ENCODE measurements around the gene KRT13.

DNA sequence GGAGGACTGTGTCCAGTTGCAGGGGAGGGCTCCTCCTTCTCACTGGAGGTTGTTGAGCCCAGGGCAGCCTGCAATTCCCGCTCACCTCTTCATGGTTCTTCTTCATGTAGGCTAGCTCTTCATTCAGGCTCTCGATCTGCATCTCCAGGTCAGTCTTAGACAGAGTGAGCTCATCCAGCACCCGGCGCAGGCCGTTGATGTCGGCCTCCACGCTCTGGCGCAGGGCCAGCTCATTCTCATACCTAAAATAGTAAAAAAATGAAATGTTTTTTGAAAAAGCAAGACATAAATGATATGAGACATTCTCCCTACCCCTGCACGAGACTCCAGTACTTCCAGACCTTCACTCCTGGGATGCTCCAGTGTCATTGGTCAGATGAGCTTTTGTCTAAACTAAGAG, 2.2 kb downstream of the KRT13 start:
- TF ChIP-seq EZH2 (IDR thresholded peaks at IDR 0.05; ENCODE audit: low read length, unreplicated experiment) (no peak), EZH2phosphoT487 (IDR thresholded peaks at IDR 0.05; ENCODE audit: borderline replicate concordance, low read length) (no peak)
- TF ChIP-seq, protein P1, sequence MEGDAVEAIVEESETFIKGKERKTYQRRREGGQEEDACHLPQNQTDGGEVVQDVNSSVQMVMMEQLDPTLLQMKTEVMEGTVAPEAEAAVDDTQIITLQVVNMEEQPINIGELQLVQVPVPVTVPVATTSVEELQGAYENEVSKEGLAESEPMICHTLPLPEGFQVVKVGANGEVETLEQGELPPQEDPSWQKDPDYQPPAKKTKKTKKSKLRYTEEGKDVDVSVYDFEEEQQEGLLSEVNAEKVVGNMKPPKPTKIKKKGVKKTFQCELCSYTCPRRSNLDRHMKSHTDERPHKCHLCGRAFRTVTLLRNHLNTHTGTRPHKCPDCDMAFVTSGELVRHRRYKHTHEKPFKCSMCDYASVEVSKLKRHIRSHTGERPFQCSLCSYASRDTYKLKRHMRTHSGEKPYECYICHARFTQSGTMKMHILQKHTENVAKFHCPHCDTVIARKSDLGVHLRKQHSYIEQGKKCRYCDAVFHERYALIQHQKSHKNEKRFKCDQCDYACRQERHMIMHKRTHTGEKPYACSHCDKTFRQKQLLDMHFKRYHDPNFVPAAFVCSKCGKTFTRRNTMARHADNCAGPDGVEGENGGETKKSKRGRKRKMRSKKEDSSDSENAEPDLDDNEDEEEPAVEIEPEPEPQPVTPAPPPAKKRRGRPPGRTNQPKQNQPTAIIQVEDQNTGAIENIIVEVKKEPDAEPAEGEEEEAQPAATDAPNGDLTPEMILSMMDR (conservative IDR thresholded peaks at IDR 0.05; ENCODE audit: low read depth, low read length) = no peak

Data from PC-3 (cell line).